Brain pericyte (primary cell): ENCODE results near the gene ITPRIPL1.

Experiments used
- DNase-seq: peaks from one replicate; pipeline ENCODE4 v3.0.0-alpha.2; 2012; ENCODE audit warnings: low read depth, low spot score

The ITPRIPL1 gene

GRCh38 chr2:96323849-96324248, 1.3 kb upstream of the ITPRIPL1 start:
- DNase-seq = no peak

DNA sequence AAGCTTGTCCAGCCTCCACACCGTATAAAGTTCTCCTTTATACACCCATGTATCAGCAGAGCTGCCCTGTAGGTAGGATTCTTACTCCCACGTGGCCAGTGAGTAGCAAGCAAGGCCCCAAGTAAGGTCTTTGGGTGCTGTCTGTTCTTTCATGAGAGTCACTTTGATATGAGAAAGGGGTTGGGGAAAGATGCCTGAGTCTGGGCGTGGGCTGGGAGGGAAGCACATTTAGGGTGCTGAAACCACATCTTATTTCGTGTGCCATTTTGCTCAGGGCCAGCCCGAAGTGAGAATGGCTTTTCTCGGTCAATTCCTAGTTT, 436 bp upstream of the ITPRIPL1 start:
- no peak for DNase-seq

DNA sequence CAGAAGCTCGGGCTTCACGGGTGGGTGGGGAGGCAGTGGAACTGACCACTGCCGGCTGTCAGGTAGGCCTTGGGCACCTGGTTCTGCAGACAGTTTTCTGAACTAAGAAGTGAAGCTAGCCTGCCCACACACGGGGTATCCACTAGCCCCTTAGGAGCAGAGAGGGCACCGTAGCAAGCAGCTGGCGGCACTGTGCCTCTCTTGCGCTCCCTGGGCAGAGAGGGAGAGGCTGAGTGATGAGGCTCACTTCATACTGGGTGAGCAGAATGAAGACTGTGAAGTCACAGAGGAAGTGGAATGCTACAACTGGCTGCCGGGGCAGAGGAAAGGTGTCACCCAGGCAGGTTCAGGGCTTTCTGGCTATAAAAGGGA, 753 bp downstream of the ITPRIPL1 start:
- no peak for DNase-seq

DNA sequence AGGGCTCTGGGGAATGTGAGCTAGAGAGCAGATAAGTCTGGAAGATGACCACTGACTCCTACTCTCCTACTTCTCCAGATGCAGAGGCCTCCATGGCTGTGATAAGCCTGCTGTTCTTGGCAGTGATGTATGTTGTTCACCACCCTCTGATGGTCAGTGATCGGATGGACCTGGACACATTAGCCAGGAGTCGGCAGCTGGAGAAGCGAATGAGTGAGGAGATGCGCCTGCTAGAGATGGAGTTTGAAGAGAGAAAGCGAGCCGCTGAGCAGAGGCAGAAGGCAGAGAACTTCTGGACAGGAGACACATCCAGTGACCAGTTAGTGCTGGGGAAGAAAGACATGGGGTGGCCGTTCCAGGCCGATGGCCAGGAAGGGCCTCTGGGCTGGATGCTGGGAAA, 1.4 kb downstream of the ITPRIPL1 start:
- DNase-seq = no peak

- DNase-seq = no peak
Observed at GRCh38 chr2:96326990-96327820, 2.1 kb downstream of the ITPRIPL1 start.

GRCh38 chr2:96329456-96329855, 4.3 kb downstream of the ITPRIPL1 start:
- DNase-seq = no peak

DNA sequence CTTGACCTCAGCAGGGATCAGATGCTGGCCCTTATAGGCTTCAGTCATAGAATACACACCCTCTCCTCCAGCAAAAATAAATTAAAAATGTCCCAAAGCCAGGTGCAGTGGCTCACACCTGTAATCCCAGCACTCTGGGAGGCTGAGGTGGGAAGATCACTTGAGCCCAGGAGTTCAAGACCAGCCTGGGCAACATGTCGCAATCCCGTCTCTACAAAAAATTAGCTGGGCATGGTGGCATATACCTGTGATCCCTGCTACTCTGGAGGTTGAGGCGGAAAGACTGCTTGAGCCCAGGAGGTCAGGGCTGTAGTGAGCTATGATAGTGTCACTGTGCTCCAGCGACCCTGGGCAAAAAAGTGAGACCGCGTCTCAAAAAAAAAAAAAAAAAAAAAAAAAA, 4.8 kb downstream of the ITPRIPL1 start:
- DNase-seq = no peak

DNA sequence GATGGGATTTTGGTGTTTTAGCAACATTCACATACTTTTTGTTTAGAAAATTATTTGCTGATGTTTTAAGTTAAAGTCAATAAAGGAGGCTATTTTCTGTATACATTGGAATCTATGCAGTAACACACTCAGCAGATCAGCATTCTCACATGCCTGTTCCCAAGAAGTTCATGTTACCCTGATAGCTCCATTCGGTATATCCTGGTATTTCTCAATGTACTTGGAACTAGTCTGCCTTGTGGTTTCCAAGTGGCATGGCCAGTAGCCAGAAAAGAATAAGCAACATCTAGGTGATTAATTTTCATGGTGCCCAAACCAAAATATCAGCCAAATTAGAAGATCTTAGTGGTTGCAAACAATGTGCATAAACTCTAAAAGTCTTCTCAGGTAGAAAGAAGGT, 5.3 kb downstream of the ITPRIPL1 start:
- DNase-seq = no peak

DNA sequence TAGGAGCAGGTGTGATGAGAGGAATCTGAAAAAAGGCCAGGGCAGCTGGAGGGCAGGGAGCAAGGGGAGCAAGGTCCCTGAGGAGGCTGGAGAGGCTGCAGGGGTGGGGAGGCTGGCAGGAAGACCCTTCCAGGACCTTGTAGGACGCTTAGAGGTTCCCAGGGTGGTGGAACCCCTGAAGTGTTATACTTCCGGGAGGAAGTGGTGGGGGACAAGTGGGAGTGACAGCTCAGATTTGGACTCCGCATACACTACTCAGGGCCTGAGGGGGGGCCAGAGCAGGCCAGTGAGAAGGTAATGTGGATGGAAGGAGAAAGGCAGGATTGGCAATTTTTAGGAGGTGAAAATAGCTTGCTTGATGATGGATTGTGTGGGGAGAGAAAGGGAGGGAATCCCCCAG, 8.6 kb downstream of the ITPRIPL1 start:
- DNase-seq = no peak

DNA sequence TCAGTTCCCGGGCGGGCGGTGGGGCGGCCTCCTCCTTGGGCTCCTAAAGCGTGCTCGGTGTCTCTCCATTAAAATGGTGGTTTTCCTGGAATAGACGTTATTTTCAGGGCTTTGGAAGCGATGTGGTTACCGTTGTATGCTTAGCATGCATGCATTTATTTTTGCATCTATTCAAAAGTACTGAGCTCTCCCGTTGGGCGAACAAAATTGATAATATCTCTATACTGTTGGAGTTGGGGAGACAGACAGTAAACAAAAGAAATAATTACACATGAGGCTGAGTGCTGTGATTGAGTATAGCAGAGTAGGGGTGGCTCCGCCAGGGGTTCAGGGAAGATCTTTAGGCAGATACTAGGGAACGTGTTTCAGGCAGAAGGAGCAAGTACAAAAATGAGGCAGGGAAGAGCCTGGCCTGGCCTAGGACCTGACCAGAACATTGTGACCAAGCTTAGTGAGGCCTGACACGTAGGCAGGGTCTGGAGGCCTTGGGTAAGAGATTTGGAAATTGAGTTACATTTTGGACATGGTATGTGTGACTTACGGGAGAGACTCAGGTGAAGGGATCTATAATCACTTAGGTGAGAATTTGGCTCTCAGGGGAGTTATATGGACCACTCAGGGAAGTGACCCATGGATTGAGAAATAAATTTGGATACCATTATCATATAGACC, 11.1 kb downstream of the ITPRIPL1 start:
- DNase-seq = no peak

DNA sequence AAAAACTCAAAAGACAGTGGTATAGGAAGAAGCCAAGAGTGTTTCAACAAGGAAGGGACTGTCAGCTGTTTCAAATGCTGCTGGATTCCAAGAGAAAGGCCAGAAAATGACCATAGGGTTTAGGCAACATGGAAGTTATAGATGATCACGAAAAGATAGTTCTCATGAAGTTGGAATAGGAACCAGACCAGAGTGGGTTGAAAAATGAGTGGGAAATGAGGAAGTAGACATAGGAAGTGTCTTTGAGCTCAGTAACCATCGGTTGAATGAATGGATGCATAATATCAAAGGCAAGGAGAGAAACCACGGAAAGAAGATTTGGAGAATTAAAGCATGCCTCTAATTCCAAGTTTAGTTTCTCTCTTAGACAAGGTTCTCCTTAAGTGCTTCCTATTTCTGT, 11.8 kb downstream of the ITPRIPL1 start:
- DNase-seq = no peak

DNA sequence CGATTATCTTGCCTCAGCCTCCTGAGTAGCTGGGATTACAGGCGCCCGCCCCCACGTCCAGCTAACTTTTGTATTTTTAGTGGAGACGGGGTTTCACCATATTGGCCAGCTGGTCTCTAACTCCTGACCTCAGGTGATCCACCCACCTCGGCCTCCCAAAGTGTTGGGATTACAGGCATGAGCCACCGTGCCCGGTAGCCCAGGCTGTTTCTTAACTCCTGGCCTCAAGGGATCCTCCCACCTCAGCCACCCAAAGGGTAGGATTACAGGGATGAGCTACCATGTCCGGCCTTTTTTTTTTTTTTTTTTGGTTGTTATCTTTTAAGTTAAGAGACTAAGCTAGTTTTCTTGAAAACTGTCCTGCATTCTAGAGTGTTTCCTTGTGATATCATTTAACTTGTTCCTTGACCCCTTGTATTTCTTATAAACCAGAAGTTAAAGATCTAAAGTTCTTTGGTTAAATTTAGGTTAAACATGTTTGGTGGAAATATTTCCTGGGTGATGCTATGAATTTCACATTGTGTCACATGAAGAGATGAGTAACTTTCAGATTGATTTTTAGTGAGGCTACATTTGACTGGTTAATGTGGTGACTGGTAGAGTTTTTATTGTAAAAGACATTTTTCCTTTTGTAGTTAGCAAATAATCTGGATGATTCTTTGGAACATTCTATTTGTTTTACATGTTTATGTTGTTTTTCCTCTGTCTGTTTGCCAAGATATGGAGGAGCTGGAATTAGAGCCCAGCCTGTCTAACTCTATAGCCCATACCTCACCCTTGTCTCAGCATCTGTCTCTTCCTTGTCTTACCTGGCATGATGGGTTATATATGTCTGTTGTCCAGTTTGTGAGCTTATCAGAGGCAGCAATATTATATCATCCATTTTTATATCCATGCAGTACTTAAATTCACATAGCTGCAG, 15.6 kb downstream of the ITPRIPL1 start:
- DNase-seq = no peak

DNA sequence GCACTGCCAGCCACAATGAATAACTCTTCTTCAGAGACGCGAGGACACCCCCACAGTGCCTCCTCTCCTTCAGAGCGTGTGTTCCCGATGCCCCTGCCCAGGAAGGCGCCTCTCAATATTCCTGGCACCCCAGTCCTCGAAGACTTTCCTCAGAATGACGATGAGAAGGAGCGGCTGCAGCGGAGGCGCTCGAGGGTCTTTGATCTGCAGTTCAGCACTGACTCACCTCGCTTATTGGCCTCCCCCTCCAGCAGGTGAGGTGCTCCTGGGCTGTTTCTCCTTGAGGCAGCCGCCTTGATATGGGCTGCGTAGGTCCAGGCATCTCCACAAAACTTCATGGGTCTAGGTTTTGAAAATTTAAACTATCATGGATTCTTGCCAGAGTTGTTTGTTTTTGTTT, 16.5 kb downstream of the ITPRIPL1 start:
- DNase-seq = no peak

- peak; percentile 49 for DNase-seq
Observed at GRCh38 chr2:96342085-96342484, 17.0 kb downstream of the ITPRIPL1 start.

DNA sequence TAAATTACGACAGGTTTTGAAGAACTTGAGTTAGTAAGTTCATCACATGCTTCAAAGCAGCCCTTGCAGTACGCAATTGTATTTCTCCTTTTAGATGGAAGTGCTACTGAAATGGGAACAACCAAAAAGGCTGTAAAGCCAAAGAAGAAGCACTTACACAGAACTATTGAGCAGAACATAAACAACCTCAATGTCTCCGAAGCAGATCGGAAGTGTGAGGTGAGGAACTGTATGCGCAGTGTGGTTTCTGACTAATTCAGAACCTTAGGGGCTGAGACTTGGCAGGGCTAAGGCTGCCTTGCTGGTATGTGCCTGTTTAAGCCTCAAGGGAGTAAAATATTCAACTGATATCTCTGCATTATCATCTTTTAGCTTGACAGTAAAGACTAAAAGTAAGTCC, 18.9 kb downstream of the ITPRIPL1 start:
- DNase-seq = no peak

- no peak for DNase-seq
Observed at GRCh38 chr2:96345438-96345837, 20.3 kb downstream of the ITPRIPL1 start.

DNA sequence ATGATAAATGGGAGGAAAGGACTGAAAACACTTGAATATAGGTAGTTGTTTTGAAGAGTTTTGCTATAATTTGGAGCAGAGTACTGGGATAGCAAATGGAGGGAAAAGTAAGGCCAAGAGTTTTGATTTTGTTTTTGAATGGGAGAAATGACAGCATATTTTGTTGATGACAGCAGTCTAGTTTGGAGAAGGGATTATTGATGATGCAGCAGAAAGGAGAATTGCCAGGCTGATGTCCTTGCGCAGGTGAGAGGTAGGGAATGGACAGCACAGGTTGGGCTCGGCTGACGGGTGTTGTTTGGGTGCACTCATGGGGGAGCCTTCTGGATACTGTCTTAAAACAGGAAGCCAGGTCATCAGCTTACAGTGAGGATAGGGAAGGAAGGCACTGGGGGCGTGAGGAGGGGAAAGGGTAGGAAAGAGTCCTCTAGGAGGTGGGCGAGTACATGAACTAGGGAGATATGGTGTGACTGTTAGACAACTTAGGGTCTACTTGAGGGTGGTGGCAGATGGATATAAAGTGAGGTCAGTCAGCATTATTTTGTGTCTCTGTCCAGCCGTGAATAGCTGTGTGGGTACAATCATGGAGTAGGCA, 20.8 kb downstream of the ITPRIPL1 start:
- no peak for DNase-seq

DNA sequence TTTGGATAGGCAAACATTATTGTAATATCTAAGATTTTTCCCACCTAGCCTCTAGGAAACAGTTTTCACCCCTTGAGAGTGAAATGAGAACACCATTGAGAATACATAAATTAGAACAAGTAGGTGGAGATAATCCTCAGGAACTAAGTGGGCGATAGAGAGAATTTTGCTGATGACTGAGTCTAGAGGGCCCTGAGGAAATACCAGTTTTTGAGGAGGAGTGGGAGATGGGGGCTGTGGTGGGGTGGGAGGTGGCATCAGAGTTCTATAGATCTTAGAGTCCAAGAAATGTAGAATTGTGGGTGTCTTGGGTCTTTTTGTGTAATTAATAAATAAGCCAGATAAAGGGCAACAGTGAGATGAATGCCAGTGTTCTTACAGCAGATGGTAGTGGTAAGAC, 22.3 kb downstream of the ITPRIPL1 start:
- no peak for DNase-seq

DNA sequence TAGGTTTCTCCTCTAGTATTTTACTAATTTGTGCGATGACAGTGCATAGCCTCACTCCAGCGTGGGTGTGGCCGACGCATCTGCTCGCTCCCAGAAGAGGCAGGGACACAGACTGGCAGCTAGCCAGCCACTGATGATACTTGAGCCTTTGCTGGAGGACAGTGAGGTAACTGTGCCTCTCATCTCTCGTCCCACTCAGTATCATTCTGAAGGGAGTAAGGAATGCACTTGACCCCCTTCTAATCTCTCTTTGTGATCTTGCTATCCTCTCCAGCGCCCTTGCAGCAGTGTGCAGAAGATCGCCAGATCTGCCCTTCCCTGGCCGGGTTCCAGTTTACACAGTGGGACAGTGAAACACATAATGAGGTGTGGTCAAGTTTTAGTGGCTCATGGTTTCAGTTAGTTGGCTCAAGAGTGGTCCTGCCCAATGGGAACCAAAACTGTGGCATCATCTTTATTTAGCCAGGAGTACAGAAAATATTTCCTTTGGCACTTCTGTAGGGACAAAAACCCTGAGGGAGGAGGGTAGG, 28.0 kb downstream of the ITPRIPL1 start:
- DNase-seq = peak; percentile 59

- DNase-seq = no peak
Observed at GRCh38 chr2:96353606-96354101, 28.5 kb downstream of the ITPRIPL1 start.

DNA sequence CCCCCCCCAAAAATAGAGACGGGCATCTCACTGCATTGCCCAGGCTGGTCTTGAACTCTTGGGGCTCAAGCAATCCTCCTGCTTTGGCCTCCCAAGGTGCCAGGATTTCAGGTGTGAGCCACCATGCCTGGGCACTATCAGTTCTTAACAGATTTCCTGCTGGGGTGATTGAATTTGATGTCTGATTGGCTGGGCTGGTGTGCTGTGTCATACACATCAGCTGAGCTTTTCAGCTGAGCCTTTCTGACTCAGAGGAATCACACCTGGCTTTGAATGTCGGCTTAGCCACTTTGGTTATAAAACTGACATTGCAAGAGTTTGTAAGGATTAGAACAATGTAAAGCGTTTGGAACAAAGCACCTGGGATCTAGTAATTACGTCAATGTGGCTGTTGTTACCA, 29.4 kb downstream of the ITPRIPL1 start:
- no peak for DNase-seq

- no peak for DNase-seq
Observed at GRCh38 chr2:96356889-96357288, 31.8 kb downstream of the ITPRIPL1 start.
